Thyroid gland (tissue), 4 donors: ENCODE data around the gene RNF166. TPM values are rescaled to one million over a fixed set of nuclear protein-coding genes. Genes with fewer than 3 reads are reported as not detected.

Source experiments
- DNase-seq, 2 donors: peaks; one replicate each; pipeline ENCODE4 v3.0.0-alpha.2; 2019
- H3K27ac ChIP-seq, 3 donors: fragments of 200-600 bp; sonication (generic); 1 replicate in 2 of 3; 2 replicates in 1 of 3; pipeline ENCODE4 v1.5.1; 2016 to 2019; ENCODE audit warnings: mild to moderate bottlenecking in 1 of 3, moderate library complexity in 1 of 3
- H3K27me3 ChIP-seq: fragments of 200-600 bp; sonication (generic); one replicate; pipeline ENCODE4 v1.5.1; 2019
- H3K36me3 ChIP-seq, 2 donors: fragments of 200-600 bp; sonication (generic); one replicate each; pipeline ENCODE4 v1.5.1; 2016 to 2019
- H3K4me1 ChIP-seq, 2 donors: fragments of 200-600 bp; sonication (generic); one replicate each; pipeline ENCODE4 v1.5.1; 2017 to 2019
- H3K4me3 ChIP-seq, 3 donors: fragments of 200-600 bp; sonication (generic); replicated peaks in 1 of 3; 1 replicate in 2 of 3; 2 replicates in 1 of 3; pipeline ENCODE4 v1.5.1; 2016; ENCODE audit warnings: mild to moderate bottlenecking in 1 of 3
- H3K9me3 ChIP-seq: fragments of 200-600 bp; sonication (generic); one replicate; pipeline ENCODE4 v1.5.1; 2017
- CTCF ChIP-seq, 6 experiments: fragments of 200-600 bp in 3 of 6; fragments of 450-650 bp in 3 of 6; sonication (generic) in 3 of 6; IDR thresholded peaks; one replicate each; pipeline ENCODE4 v1.5.1; 2016 to 2019; ENCODE audit warnings: antibody characterized with exemption in 6 of 6, mild to moderate bottlenecking in 2 of 6, inconsistent platforms in 1 of 6, moderate library complexity in 1 of 6
- POLR2A ChIP-seq, 2 donors: fragments of 450-650 bp; IDR thresholded peaks; one replicate each; pipeline ENCODE4 v1.6.1; 2017; ENCODE audit warnings: antibody characterized with exemption in 2 of 2, mild to moderate bottlenecking in 2 of 2, moderate library complexity in 1 of 2
- WGBS, 2 donors: methylation state at CpG; one replicate each; pipeline ENCODE4 v1.1.5; 2017; 5-methylcytosine and 5-hydroxymethylcytosine counted together
- intact Hi-C: fragments of 100-400 bp; cut with DNase I; formaldehyde crosslinking; loops from one replicate; pipeline ENCODE4 v1.15.1; 2023
- total RNA-seq, 4 donors: library from RNA; depleted of rRNA; stranded (reverse); fragments of >200 nt; gene quantifications; one replicate each; pipeline ENCODE4 v1.2.3, GENCODE V29; 2016

RNF166 gene
- total RNA-seq, 4 donors from 2014 or later = 12.5 to 26.8 (median 19.1) TPM

GRCh38 chr16:88700322-88700635, 5.9 kb downstream of the RNF166 start:
- no peaks in the 10 kb centered on the region for H3K9me3 ChIP-seq
- DNase-seq = no peak
- H3K36me3 ChIP-seq = peaks cover 8 to 29% of the 10 kb centered on the region in 2 donors
- H3K27ac ChIP-seq = peak overlapping the region in 2 of 3 donors; percentile 39 to 48
- intact Hi-C loops = no loop called here
- no peaks in the 10 kb centered on the region for H3K27me3 ChIP-seq
- peaks cover 8 to 32% of the 10 kb centered on the region in 2 donors for H3K4me1 ChIP-seq
- WGBS, 2 donors = 80 to 92% methylated on average over 14 of the region's 14 CpGs
- H3K4me3 ChIP-seq = no peak overlapping the region
- no peak for TF ChIP-seq POLR2A (IDR thresholded peaks at IDR 0.05)

GRCh38 chr16:88699180-88699579, 7.0 kb downstream of the RNF166 start:
- H3K27ac ChIP-seq = no peak overlapping the region
- WGBS, 2 donors = 94% methylated on average over 5 of the region's 16 CpGs; no CpG with 5 or more reads in 1 of the 2 donors
- intact Hi-C loops = no loop called here

GRCh38 chr16:88698646-88699045, 7.6 kb downstream of the RNF166 start:
- H3K27ac ChIP-seq = no peak overlapping the region
- WGBS, 2 donors = 97 to 99% methylated on average over 11 to 18 of the region's 25 CpGs
- peaks cover 8 to 29% of the 10 kb centered on the region in 2 donors for H3K36me3 ChIP-seq
- H3K27me3 ChIP-seq = no peaks in the 10 kb centered on the region
- TF ChIP-seq CTCF (IDR thresholded peaks at IDR 0.05) (no peak), POLR2A (IDR thresholded peaks at IDR 0.05) (no peak)
- intact Hi-C loops = no loop called here
- DNase-seq = no peak
- no peak overlapping the region for H3K4me3 ChIP-seq
- H3K4me1 ChIP-seq = peaks cover 0 to 18% of the 10 kb centered on the region in 2 donors
- no peaks in the 10 kb centered on the region for H3K9me3 ChIP-seq

More at GRCh38 chr16:88699180-88699579, 7.0 kb downstream of the RNF166 start:
- Histone ChIP-seq H3K9me3 (no peaks in the 10 kb centered on the region), H3K27me3 (no peaks in the 10 kb centered on the region), H3K4me1 (peaks cover 0 to 24% of the 10 kb centered on the region in 2 donors), H3K36me3 (peaks cover 8 to 29% of the 10 kb centered on the region in 2 donors), H3K4me3 (no peak overlapping the region)
- TF ChIP-seq POLR2A (IDR thresholded peaks at IDR 0.05) (no peak), CTCF (IDR thresholded peaks at IDR 0.05) (no peak)
- DNase-seq = no peak

GRCh38 chr16:88697831-88698615, 8.2 kb downstream of the RNF166 start:
- H3K27ac ChIP-seq = no peak overlapping the region
- intact Hi-C loops = no loop called here
- peak in 1 of 6 experiments; percentile 17 for TF ChIP-seq CTCF (IDR thresholded peaks at IDR 0.05)
- no peak for TF ChIP-seq POLR2A (IDR thresholded peaks at IDR 0.05)
- H3K4me1 ChIP-seq = peaks cover 0 to 15% of the 10 kb centered on the region in 2 donors
- no peak for DNase-seq
- no peak overlapping the region for H3K4me3 ChIP-seq
- H3K27me3 ChIP-seq = no peaks in the 10 kb centered on the region
- no peaks in the 10 kb centered on the region for H3K9me3 ChIP-seq
- 83 to 86% methylated on average over 30 of the region's 37 CpGs for WGBS, 2 donors
- H3K36me3 ChIP-seq = peaks cover 8 to 29% of the 10 kb centered on the region in 2 donors

- Histone ChIP-seq H3K27ac (no peak overlapping the region), H3K9me3 (no peaks in the 10 kb centered on the region), H3K4me3 (no peak overlapping the region), H3K27me3 (no peaks in the 10 kb centered on the region), H3K4me1 (peaks cover 0 to 11% of the 10 kb centered on the region in 2 donors), H3K36me3 (peaks cover 8 to 29% of the 10 kb centered on the region in 2 donors)
- no peak for DNase-seq
- intact Hi-C loops = no loop called here
- TF ChIP-seq POLR2A (IDR thresholded peaks at IDR 0.05) = no peak
- no peak for TF ChIP-seq CTCF (IDR thresholded peaks at IDR 0.05)
- 91 to 94% methylated on average over 21 of the region's 47 CpGs for WGBS, 2 donors
Observed at GRCh38 chr16:88697116-88697830, 8.9 kb downstream of the RNF166 start.
